ENCODE results near the gene BCL7A.
A peak's percentile ranks its signal among the peaks of the same experiment; 100 is the strongest.
"Not testable (repeated sequence)": the region's sequence is repeated elsewhere in the genome, so short reads cannot be mapped to it uniquely, and the experiment has no call there.

BCL7A gene

DNA sequence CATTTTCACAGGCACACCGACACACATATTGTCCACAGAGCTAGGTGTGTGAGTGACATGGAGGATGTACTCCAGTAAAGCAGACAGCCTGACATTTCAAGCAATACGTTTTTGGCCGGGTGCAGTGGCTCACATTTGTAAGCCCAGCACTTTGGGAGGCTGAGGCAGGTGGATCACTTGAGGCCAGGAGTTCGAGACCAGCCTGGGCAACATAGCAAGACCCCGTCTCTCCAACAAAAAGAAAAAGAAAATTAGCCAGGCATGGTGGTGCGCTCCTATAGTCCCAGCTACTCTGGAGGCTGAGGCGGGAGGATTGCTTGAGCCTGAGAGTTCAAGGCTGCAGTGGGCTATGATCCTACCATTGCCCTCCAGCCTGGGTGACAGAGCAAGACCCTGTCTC lies 34.7 kb downstream of the BCL7A start:
- not testable (repeated sequence) for DNase-seq

DNA sequence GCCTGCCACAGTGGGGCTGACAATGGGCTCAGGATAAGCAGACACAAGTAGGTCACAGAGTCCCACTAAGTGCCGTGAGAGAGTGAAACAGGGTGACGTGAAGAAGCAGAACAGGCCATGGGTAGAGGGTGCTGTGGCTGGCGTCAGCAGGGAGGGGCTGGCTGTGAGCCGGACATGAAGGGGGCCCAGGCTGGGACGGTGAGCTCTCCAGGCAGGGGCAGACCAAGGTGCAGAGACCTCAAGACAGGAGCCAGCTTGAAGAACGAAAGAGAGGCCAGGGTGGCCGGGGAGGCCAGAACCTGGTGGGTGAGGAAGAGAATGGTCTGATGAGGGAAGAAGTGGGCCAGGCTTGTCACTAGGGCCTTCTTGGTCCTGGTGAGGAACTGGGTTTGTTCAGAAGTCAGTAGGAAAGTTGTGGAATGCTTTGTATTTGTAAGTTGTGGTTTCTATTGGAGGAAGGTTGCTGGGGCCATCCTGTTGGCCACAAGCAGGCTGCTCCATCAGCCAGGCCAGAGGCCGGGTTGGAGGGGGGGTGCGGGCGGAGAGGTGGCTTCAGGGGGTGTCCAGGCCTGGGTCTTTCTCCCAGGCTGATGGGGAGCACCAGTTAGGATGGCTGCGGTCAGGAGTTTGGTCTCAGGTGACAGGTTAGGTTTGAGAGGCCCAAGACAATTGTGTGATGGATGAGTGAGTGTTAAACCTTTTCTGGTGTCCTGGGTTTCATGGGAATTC lies 35.5 kb downstream of the BCL7A start:
- DNase-seq, result no peak

DNA sequence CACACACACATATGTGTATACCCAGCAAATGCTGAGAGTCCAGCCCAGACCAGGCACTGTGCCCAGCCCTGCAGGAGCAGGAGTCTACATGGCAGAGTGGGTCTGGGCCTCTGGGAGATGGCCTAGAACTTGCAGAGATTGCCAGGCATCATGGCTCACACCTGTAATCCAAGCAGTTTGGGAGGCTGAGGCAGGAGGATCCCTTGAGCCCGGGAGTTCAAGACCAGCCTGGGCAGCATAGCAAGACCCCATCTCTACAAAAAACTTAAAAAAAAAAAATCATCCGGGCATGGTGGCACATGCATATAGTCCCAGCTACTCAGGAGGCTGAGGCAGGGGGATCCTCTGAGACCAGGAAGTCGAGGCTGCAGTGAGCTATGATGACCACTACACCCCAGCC lies 36.1 kb downstream of the BCL7A start:
- no peak for DNase-seq

DNA sequence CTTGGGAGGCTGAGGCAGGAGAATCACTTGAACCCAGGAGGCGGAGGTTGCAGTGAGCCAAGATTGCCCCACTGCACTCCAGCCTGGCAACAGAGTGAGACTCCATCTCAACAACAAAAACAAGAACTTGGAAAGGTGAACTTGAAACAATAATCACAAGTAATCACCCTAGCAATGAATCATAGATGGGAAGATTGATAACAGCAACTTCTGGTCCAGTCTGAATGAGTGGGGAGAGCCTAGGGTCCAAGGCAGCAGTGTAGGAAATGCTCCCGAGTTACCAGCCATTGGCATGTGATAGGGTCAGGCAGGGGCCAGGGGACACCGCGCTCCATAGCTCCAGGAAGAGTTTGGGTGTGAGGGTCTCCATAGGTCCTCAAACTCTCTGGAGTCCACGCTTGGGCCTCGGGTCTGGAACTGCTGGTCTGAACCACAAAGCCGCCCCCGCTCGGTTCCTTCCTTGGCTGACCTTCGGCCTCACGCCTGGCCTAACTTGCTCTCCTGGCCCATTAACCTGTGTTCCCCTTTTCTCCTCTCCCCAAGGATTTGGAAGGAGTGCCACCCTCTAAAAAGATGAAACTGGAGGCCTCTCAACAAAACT lies 37.0 kb downstream of the BCL7A start:
- no peak for DNase-seq

DNA sequence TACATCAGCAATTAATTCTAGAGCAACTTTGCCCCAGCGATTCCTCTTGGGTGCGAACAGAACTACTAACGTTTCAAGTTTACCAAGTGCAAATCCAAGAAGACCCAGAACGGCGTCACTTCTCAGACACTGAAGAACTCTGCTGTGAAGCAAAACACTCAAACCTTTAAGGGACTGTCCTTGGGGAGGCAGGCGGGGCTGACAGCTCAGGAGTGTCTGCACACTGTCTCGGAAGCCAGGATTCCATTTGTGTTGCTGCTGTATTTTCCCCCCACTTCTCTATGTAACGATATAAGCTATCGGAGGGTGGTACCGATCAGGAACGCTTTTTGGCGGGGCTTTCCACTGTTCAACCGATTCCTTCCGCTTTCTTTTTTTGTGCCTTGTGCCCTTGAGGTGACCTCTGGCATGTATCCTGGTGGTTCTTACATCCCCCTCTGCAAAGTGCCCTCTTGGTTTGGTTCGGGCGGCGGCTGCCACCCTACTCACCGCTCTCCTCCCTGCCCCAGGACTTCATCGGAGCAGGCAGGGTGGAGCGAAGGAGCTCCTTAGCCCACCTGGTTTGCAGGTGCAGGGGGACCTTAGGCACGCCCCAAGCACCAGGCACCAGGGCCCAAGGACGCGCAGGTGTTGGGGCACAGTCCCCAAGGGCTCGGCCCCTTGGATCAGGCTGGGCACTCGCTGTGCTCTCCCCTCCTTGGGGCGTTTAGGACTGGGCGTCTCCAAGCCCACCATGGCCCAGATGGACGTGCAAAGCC lies 37.7 kb downstream of the BCL7A start:
- DNase-seq, result no peak

DNA sequence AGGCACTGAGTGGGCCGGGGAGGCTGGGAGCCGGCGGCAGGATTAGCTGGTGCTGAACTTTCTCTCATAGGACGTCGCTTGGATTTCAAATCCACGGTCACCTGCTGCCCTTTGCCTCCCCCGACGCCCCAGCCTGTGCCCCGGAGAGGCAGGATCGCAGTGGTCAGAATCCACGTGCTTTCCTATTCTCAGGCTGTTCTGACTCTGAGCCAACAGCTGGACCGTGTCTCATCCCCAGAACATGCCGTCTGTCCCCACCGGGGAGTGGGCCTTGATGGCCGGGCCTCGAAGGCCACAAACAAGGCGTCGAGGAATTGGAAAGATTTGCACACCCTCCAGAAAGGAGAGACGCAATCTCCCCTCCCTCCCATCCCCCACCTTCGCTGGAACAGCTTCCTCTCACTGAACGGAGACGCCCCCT lies 38.4 kb downstream of the BCL7A start:
- no peak for DNase-seq

DNA sequence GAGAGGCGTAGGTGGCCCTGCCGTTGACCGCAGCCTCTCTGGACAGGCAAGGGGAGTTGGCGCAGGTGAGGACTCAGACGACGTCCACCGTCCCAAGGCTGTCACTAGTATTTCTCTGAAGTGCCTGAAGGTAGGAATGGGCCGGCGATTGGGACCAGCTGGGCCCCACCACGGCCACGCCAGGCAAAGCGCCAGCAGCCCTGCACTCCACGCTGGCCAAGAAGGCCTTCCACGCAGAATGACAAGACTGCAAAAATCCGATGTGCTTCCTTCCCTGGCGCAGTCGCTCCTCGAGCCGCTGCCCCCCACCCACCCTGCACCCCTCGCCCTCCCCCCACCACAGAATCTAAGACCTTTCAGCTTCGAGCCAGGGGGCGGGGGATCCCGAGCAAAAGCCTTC lies 39.6 kb downstream of the BCL7A start:
- DNase-seq, result no peak

DNA sequence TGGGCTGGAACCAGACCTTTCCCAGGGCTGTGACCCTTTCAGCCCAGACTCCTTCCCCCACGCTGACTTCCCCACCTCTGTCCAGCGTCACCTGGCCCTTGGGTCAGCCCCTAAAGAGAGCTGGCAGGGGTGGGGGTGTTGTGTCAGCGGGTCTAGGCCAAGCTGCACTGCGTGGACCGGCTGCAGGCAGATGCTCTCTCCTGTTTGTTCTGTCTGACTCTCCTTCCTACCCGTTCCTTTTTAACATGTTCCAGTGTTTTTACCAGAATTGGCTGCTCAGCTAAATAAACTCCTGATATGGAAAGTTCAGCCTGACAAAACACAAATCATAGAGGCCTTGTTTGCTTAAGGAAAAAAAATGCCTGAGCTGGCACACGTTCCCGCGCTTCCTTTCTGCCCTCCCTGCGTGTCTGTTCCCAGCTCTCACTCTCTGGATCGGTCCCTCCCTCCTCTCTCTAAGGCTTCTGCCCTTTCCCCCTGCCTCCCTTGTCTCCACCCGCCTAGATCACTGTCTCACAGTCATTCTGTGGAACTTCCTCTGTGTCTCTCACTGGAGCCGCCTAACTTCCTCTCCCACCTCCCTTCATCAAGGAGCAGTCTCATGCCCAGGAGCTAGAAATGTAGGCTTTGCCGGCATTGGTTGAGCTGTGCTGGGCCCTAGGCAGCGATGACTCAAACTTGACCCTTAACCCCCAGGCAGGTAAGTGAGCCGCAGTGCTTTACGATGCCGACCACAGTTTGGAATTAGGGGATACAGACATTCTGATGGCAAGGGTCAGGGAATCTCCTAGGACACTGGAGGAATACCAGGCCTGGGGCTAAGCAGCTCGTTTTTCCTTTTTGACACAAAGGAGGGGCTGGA lies 41.4 kb downstream of the BCL7A start:
- DNase-seq, result no peak

DNA sequence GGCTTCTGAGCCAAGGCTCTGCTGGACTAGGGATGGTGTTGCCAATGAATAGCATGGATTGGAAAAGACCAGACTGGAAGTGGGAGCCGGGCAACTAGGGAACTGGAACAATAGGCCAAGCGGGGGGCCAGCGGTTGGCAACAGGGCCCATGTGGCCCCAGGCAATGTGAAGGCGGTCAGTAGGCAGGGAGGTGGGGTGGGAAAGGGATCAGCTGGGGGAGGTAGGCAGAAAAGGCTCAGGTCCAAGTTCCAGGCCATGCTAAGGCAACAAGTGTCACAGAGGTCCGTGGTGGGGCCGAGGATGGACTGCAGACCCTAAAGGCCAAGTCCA lies 42.0 kb downstream of the BCL7A start:
- no peak for DNase-seq

DNA sequence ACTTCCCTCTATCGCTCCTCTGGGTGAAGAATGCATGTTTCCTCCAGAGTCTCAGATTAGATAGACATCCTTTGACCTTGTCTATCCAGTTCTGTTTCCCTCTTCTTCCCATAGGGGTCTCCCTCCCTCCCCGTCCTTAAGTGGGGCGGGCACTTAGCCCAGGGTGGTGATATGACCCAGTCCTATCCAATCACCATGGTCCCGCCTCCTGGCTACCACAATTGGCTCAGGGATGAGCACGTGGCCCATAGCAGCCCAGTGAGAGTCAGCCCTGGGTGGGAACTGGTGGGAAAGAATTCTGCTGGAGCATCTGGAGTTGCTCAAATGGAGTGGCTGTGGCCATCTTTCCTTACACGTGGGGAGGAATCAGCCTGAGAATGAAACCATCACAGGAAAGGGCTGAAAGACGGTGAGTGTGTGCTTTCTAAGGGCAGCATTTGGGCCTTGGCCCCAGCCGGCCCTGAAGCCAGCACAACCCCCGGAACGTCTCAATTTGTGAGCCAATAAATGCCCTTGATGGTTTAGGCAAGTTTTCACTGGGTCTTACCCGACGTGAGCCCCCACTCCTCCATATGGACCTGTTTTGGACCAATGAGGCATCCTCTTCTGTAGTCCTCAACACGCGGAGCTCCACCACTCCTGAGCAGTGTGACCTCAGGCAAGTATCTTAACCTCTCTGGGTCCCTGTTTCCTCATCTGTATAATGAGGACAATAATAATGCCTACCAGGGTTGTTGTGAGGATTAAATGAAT lies 42.5 kb downstream of the BCL7A start:
- DNase-seq, result peak; percentile 54

DNA sequence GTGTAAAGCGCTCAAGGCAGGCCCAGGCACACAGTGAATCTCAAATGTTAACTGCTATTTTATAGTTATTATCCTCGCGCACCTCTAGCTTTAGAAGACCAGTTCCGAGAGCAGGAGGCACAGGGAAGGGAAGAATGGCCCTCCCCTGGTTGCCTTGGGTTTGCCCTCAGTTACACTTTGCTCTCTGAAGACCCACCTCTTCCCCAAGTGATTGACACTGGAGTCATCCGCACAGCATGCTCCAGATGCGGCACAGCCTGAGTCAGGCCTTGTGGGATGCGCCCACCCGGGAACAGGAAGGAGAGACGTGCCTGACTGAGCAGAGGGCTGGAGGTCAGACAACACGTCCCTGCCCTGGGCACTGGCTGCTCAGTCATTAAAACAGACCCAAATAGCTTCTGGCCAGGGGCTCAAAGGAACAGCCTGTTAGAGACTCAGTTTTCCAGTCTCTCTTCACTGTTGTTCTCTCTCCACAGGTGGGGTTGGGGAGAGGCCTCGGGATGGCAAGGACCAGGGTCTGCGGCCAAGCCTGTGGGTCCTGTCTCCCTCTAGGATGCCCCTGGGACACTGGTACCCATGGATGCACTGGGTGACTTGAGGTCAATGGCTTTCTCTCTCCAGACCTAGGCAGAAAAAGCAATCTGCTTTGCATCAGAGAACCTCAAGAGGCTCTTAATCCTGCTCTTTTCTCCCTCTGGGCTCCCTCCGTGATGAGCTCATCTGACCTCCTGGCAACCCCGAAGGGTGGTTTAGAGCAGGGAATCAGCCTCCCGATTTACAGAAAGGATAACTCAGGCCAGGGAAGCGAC lies 43.3 kb downstream of the BCL7A start:
- DNase-seq, result no peak

DNA sequence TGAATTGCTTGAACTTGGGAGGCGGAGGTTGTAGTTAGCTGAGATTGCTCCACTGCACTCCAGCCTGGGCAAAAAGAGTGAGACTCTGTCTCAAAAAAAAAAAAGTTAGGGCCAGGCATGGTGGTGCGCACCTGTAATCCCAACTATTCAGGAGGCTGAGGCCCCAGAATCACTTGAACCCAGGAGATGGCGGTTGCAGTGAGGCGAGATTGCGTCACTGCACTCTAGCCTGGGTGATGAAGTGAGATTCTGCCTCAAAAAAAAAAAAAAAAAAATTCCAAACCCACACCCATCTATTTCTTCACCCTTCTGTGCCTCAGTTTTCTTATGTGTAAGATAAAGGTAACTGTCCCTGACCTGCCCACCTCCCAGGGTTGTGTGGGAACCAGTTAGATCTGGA lies 45.9 kb downstream of the BCL7A start:
- DNase-seq, result no peak

DNA sequence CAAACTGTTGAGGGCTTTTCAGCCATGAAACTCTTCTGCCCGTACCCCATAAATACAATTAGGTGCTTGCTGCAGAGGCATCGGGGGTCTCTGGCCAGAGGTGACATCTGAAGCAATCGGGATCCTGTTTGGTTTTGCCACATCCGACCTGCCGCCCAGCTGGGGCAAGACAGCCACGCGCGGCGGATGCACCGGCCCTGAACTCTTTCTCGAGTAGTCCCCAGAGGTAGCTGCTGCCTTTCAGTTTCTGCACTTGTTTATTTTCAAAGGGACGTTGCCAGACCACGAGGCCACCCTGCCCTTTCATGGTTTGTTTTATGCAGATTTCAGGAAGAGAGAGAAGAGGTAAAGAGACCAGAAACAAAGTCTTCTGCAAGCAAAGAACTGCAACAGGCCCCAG lies 46.3 kb downstream of the BCL7A start:
- peak; percentile 20 for DNase-seq

DNA sequence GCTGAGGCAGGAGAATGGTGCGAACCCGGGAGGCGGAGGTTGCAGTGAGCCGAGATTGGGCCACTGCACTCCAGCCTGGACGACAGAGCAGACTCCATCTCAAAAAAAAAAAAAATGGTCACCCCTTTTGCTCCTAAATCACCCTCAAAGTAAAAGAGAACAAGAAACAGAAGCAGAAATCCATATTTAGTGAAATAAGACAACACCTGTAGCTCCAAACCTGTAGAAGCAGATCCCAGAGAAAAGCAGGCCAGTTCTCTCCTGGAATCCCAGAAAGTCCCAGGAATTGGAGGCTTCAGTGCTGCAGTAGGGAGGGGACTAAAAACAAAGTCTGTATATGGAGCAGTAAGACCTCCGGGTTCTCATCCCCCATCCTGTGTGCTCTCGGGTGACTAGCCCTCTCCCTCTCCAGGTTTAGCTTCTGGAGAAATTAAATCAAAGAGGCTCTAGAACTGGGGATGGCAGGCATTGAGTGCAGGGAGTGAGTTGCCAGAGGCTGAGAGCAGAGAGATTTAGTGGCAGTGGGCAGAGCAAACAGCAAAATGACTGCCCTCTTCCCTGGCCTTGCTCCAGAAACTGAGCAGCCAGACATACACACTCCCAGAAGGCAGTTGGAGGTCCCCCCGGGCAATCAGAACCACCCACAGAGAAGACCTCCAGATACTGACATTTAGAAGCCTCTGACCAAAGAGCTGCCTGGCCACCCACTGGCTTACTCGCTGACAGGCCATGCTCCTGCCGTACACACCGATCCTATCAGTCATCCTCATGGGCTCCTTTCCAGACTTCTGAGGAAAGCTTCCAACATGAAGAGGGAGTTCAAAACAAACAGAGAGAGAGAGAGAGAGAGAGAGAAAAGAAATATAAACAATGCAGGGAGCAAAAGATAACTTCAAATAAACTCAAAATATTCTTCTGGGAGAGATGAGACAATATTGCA lies 50.6 kb downstream of the BCL7A start:
- no peak for DNase-seq

DNA sequence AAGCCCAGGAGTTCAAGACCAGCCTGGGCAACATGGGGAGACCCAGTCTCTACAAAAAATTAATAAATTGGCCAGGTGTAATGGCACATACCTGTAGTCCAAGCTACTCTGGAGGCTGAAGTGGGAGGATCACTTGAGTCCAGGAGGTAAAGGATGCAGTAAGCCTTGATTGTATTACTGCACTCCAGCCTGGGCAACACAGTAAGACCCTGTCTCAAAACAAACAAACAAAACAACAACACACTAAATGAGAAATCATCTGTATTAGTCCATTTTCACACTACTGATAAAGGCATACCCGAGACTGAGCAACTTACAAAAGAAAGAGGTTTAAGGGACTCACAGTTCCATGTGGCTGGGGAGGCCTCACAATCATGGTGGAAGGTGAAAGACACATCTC lies 52.1 kb downstream of the BCL7A start:
- no peak for DNase-seq

DNA sequence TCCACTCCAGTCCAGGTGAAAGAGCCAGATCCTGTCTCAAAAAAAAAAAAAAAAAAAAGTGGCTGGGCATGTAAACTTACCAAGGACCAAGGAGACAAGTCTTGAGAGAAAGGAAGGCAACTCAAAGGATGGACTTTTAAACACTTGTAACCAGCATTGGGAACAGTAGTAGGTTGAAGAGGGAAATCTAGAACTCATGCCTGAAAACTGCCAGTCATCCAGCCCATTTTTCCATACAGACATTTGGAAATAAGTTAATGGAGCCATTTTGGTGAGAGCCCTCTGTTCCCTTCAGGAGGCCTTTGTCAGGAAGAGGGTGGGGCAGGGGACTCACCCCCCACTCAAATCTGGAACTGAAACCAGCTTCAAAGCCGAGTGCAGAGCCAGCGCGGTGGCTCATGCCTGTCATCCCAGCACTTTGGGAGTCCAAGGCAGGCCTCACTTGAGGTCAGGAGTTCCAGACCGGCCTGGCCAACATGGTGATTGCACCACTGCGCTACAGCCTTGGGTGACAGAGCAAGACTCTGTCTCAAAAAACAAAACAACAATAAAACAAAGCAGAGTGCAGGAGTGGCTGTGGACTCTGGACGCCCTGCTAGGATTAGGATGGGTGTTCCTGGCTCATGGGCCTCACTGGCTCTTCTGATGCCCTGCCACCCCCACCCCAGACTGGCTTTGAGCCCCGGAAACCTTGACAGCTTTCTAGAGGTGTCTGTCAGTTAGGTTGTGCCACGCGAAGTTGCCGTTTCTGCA lies 55.2 kb downstream of the BCL7A start:
- no peak for DNase-seq

DNA sequence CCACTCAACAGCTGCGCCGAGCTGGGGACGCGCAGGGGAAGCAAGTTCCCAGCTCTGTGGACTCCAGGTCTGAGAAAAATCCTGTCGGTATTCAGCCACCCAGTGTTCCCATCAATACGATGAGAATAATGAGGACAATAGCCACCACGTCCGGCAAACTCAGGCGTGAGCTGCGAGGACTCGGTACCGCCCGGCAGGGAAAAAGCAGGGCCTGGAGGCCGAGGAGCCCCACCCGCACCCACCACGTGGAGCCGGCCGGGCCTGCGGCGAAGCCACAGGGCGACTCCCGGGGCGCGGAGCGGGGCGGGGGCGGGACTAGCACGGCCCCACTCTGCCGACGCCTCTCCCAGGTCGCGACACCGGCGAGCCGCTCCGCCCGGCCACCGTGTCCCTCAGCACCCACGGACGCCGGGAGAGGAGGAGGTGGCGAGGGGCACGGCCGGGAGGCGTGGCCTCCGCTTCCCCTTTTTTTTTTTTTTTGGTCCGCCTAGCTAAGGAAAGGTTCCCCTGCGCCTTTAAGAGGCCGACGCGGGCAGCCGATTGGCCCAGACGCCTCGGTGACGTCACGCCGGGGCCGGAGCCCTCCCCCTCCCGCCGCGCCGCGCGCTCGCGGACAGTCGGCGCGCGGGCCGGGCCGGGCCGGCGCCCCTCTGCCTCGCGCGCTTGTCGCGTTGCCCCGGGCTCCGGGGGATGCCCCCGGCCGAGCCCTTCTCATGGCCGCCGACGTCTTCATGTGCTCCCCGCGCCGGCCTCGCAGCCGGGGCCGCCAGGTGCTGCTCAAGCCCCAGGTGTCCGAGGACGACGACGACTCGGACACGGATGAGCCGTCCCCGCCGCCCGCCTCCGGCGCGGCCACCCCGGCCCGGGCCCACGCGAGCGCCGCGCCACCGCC lies 56.7 kb downstream of the BCL7A start, which contains the start of gene MLXIP:
Gene MLXIP, plus strand, starts transcription at position 616 of the 892 bp plus-strand sequence. Its CDS starts 98 bp downstream, at position 714.
- DNase-seq, result peak; percentile 89

DNA sequence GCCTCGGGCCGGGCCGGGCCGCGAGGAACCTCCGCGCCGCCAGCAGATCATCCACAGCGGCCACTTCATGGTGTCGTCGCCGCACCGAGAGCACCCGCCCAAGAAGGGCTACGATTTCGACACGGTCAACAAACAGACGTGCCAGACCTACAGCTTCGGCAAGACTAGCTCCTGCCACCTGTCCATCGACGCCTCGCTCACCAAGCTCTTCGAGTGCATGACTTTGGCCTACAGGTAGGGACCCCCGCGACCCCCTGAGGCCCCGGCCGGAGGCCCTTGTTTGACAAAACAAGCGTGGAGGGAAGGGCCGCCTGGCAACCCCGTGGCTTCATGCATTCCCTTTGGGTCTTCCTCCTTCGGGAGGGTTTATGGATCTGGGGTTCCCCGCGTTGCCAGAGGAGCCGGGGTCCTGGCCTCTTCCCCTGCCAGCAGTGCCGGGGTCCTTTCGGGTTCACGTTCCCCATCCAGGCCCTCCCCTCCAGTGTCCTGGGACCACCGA lies 57.4 kb downstream of the BCL7A start:
- no peak for DNase-seq

All from stimulated activated CD4-positive, alpha-beta T cell treated with anti-CD3 and anti-CD28 coated beads, Interleukin-4, amount 100 ng/mL, for 24 hours (primary cell).